ENCODE results near the gene NPIPB9.

GRCh38 chr16:28820016-28820415, 68.4 kb downstream of the NPIPB9 start:
- TF ChIP-seq, protein P1, sequence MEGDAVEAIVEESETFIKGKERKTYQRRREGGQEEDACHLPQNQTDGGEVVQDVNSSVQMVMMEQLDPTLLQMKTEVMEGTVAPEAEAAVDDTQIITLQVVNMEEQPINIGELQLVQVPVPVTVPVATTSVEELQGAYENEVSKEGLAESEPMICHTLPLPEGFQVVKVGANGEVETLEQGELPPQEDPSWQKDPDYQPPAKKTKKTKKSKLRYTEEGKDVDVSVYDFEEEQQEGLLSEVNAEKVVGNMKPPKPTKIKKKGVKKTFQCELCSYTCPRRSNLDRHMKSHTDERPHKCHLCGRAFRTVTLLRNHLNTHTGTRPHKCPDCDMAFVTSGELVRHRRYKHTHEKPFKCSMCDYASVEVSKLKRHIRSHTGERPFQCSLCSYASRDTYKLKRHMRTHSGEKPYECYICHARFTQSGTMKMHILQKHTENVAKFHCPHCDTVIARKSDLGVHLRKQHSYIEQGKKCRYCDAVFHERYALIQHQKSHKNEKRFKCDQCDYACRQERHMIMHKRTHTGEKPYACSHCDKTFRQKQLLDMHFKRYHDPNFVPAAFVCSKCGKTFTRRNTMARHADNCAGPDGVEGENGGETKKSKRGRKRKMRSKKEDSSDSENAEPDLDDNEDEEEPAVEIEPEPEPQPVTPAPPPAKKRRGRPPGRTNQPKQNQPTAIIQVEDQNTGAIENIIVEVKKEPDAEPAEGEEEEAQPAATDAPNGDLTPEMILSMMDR (IDR thresholded peaks at IDR 0.05), result no peak
- no peak for TF ChIP-seq POLR2A (IDR thresholded peaks at IDR 0.05)

Data from gastroesophageal sphincter (tissue), 3 donors.